Transverse colon (tissue), 4 donors: ENCODE results near the gene SLIT3. TPM values are rescaled to one million over a fixed set of nuclear protein-coding genes. Genes with fewer than 3 reads are reported as not detected.

ENCODE experiments used
- DNase-seq: peaks from one replicate; pipeline ENCODE4 v3.0.0-alpha.2; 2019
- H3K27ac ChIP-seq, 4 donors: fragments of 200-600 bp; sonication (generic); 2 replicates each; pipeline ENCODE4 v1.5.1; 2016 to 2018; ENCODE audit warnings: inconsistent platforms in 4 of 4
- H3K27me3 ChIP-seq: fragments of 200-600 bp; sonication (generic); 2 replicates; pipeline ENCODE4 v1.5.1; 2017; ENCODE audit warnings: inconsistent platforms
- H3K36me3 ChIP-seq, 4 donors: fragments of 200-600 bp; sonication (generic); 2 replicates each; pipeline ENCODE4 v1.5.1; 2017 to 2019; ENCODE audit warnings: inconsistent platforms in 4 of 4
- H3K4me1 ChIP-seq, 4 donors: fragments of 200-600 bp; sonication (generic); 2 replicates each; pipeline ENCODE4 v1.5.1; 2017 to 2020; ENCODE audit warnings: inconsistent platforms in 4 of 4
- H3K4me3 ChIP-seq, 4 donors: fragments of 200-600 bp; sonication (generic); 1 replicate in 1 of 4; 2 replicates in 3 of 4; pipeline versions ENCODE4 v1.5.1 to v1.6.1; 2017 to 2019; ENCODE audit warnings: inconsistent platforms in 4 of 4
- H3K9me3 ChIP-seq, 2 donors: fragments of 200-600 bp; sonication (generic); 2 replicates each; pipeline ENCODE4 v1.5.1; 2017 to 2019; ENCODE audit warnings: inconsistent platforms in 2 of 2
- CTCF ChIP-seq, 5 experiments: fragments of 200-600 bp in 3 of 5; fragments of 450-650 bp in 2 of 5; sonication (generic) in 3 of 5; IDR thresholded peaks; 1 replicate in 2 of 5; 2 replicates in 3 of 5; pipeline ENCODE4 v1.5.1; 2016 to 2017; ENCODE audit warnings: antibody characterized with exemption in 5 of 5, inconsistent platforms in 3 of 5, mild to moderate bottlenecking in 2 of 5, moderate library complexity in 1 of 5
- EP300 ChIP-seq: sonication (generic); formaldehyde crosslinking; IDR thresholded peaks from one replicate; pipeline ENCODE4 v1.6.1; 2017; ENCODE audit warnings: antibody characterized with exemption, low read depth
- POLR2A ChIP-seq: fragments of 450-650 bp; IDR thresholded peaks from one replicate; pipeline ENCODE4 v1.6.1; 2016; ENCODE audit warnings: antibody characterized with exemption, mild to moderate bottlenecking, moderate library complexity
- POLR2AphosphoS5 ChIP-seq, 3 donors: sonication (generic); formaldehyde crosslinking; IDR thresholded peaks; one replicate each; pipeline ENCODE4 v1.6.1; 2016; ENCODE audit warnings: antibody characterized with exemption in 3 of 3
- WGBS, 2 donors: methylation state at CpG; one replicate each; pipeline ENCODE4 v1.1.5; 2018; ENCODE audit warnings: low coverage in 1 of 2; 5-methylcytosine and 5-hydroxymethylcytosine counted together
- in situ Hi-C, 4 donors: fragments of 200-750 bp; cut with MboI; loops; one replicate each; pipeline versions ENCODE4 v1.15.0 to v1.15.1; 2017; ENCODE audit warnings: low sequenced_read_pairs in 3 of 4, low pct_ligation_motif_present in 1 of 4, low pct_unique_long_range_greater_than_20kb in 1 of 4
- intact Hi-C: fragments of 100-400 bp; cut with DNase I; formaldehyde crosslinking; loops from one replicate; pipeline ENCODE4 v1.15.1; 2023; ENCODE audit warnings: low total_unique reads
- total RNA-seq, 4 donors: library from RNA; depleted of rRNA; stranded (reverse); fragments of >200 nt; gene quantifications; one replicate each; pipeline ENCODE4 v1.1.0, GENCODE V29; 2016

SLIT3 gene
- total RNA-seq, 4 donors from 2014 or later, result 6.7 to 60.5 (median 9.6) TPM

GRCh38 chr5:168701641-168702040, 599.3 kb downstream of the SLIT3 start:
- in situ Hi-C loops (no loop called here), intact Hi-C loops (no loop called here)
- no peaks in the 10 kb centered on the region for H3K4me1 ChIP-seq
- H3K27me3 ChIP-seq, result no peaks in the 10 kb centered on the region
- no peaks in the 10 kb centered on the region for H3K36me3 ChIP-seq
- TF ChIP-seq POLR2AphosphoS5 (IDR thresholded peaks at IDR 0.05), result no peak
- no peak for TF ChIP-seq CTCF (IDR thresholded peaks at IDR 0.05)
- no peak for TF ChIP-seq EP300
- TF ChIP-seq POLR2A, result no peak
- no peak for DNase-seq
- no peak overlapping the region for H3K4me3 ChIP-seq
- H3K27ac ChIP-seq, result no peak overlapping the region
- no peaks in the 10 kb centered on the region for H3K9me3 ChIP-seq
- 95% methylated on average over 5 of the region's 5 CpGs; no CpG with 5 or more reads in 1 of the 2 donors for WGBS, 2 donors

DNA sequence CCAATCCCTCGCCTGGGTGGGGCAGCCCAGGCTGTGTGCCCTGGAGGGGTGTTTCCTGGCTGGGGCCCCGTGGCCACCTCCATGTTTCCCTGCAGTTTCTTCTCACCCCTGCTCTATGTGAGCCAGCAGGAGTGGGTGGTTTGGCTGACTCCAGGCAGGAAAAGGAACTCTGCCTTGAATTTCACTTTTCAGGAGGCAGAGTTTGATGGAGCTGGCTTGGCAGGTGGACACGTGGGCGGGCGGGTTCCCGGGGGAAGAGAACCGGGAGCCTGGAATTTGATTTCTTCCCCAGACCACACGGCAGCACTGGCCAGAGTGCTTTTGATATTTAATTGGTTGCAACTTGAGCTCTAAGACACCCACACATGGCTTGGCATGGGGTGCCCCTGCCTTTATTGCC, 601.9 kb downstream of the SLIT3 start:
- no peak for DNase-seq
- in situ Hi-C loops, result loop anchor here in 3 of 4 donors (25.0 kb wide), 3 partner anchors 588 to 888 kb away; partner anchors contain the start of gene SPDL1 (in 1 of the 3)
- 68% methylated on average over 8 of the region's 8 CpGs; no CpG with 5 or more reads in 1 of the 2 donors for WGBS, 2 donors
- H3K27me3 ChIP-seq, result no peaks in the 10 kb centered on the region
- H3K4me3 ChIP-seq, result no peak overlapping the region
- no peak overlapping the region for H3K27ac ChIP-seq
- H3K9me3 ChIP-seq, result no peaks in the 10 kb centered on the region
- no peaks in the 10 kb centered on the region for H3K36me3 ChIP-seq
- TF ChIP-seq POLR2AphosphoS5 (IDR thresholded peaks at IDR 0.05) (no peak), CTCF (IDR thresholded peaks at IDR 0.05) (no peak), EP300 (no peak)
- no peaks in the 10 kb centered on the region for H3K4me1 ChIP-seq
- intact Hi-C loops, result no loop called here

- no peak for DNase-seq
- Histone ChIP-seq H3K4me3 (no peak overlapping the region), H3K4me1 (no peaks in the 10 kb centered on the region), H3K27me3 (no peaks in the 10 kb centered on the region), H3K36me3 (no peaks in the 10 kb centered on the region), H3K9me3 (no peaks in the 10 kb centered on the region), H3K27ac (no peak overlapping the region)
- 60 to 81% methylated on average over 3 to 11 of the region's 11 CpGs for WGBS, 2 donors
- in situ Hi-C loops, result loop anchor here in 3 of 4 donors (25.0 kb wide), 3 partner anchors 590 to 890 kb away; partner anchors contain the start of gene SPDL1 (in 1 of the 3)
- no peak for TF ChIP-seq POLR2AphosphoS5 (IDR thresholded peaks at IDR 0.05)
- no peak for TF ChIP-seq EP300
- TF ChIP-seq POLR2A, result no peak
- no peak for TF ChIP-seq CTCF (IDR thresholded peaks at IDR 0.05)
- intact Hi-C loops, result no loop called here
These were observed 603.8 kb downstream of the SLIT3 start for GRCh38 chr5:168697034-168697720.

GRCh38 chr5:168696611-168697010, 604.3 kb downstream of the SLIT3 start:
- intact Hi-C loops, result no loop called here
- no peaks in the 10 kb centered on the region for H3K36me3 ChIP-seq
- no peak for DNase-seq
- H3K4me1 ChIP-seq, result no peaks in the 10 kb centered on the region
- WGBS, 2 donors, result 71% methylated on average over 2 of the region's 2 CpGs; no CpG with 5 or more reads in 1 of the 2 donors
- H3K27me3 ChIP-seq, result no peaks in the 10 kb centered on the region
- in situ Hi-C loops, result loop anchor here in 3 of 4 donors (25.0 kb wide), 3 partner anchors 591 to 891 kb away; partner anchors contain the start of gene SPDL1 (in 1 of the 3)
- H3K9me3 ChIP-seq, result no peaks in the 10 kb centered on the region
- H3K4me3 ChIP-seq, result no peak overlapping the region
- TF ChIP-seq POLR2A (no peak), POLR2AphosphoS5 (IDR thresholded peaks at IDR 0.05) (no peak), CTCF (IDR thresholded peaks at IDR 0.05) (no peak), EP300 (no peak)
- H3K27ac ChIP-seq, result peak overlapping the region in 1 of 4 donors; percentile 13
